ENCODE measurements around the gene RAD51B. TPM values are rescaled to one million over a fixed set of nuclear protein-coding genes. Genes with fewer than 3 reads are reported as not detected.
"Not testable (repeated sequence)": the region's sequence is repeated elsewhere in the genome, so short reads cannot be mapped to it uniquely, and the experiment has no call there.

The RAD51B gene
- total RNA-seq, 1 experiment from 2014 or later: 16.7 TPM

- Histone ChIP-seq H2AK5ac (ENCODE audit: insufficient read length, low read length) (no peak overlapping the region), H3K4me2 (ENCODE audit: insufficient read depth, insufficient read length, low read length) (no peak overlapping the region), H3K4me1 (ENCODE audit: insufficient read depth, low read length) (no peaks in the 10 kb centered on the region; the same call in 1 of the 2 replicates), H3K79me1 (ENCODE audit: insufficient read depth, low read depth, low read length, poor library complexity, severe bottlenecking) (no peaks in the 10 kb centered on the region), H3K18ac (ENCODE audit: insufficient read length, low read depth, low read length) (no peak overlapping the region), H2BK120ac (ENCODE audit: low read depth, low read length, poor library complexity, severe bottlenecking) (no peak overlapping the region), H4K20me1 (ENCODE audit: control insufficient read depth, insufficient read depth, insufficient read length) (no peaks in the 10 kb centered on the region), H2BK12ac (ENCODE audit: insufficient read length, low read depth, low read length) (no peak overlapping the region), H4K5ac (ENCODE audit: insufficient read length, low read depth, low read length) (no peak overlapping the region), H3K56ac (ENCODE audit: insufficient read length, low read depth, low read length) (no peak overlapping the region), H2BK20ac (ENCODE audit: low read depth, low read length, poor library complexity, severe bottlenecking) (no peak overlapping the region), H4K8ac (replicated peaks; ENCODE audit: insufficient read length, low read depth, low read length) (no peak overlapping the region), H3K27me3 (ENCODE audit: insufficient read depth, low read length) (no peaks in the 10 kb centered on the region), H2BK15ac (ENCODE audit: low read depth, low read length) (no peak overlapping the region), H2AFZ (ENCODE audit: low read length) (no peak overlapping the region), H3K9me3 (ENCODE audit: control insufficient read depth, low read depth, low read length) (no peaks in the 10 kb centered on the region), H3K4ac (ENCODE audit: low read depth, low read length) (no peak overlapping the region), H3K79me2 (ENCODE audit: insufficient read depth, low read length) (no peaks in the 10 kb centered on the region), H3K27ac (ENCODE audit: insufficient read length, low read depth, low read length) (no peak overlapping the region), H4K91ac (ENCODE audit: insufficient read length, low read depth, low read length) (no peak overlapping the region), H3K23ac (ENCODE audit: insufficient read length, low read depth, low read length) (no peak overlapping the region), H3K9ac (ENCODE audit: extremely low read depth, insufficient read length, low read length) (no peak overlapping the region), H2BK5ac (ENCODE audit: insufficient read length, low read length) (no peak overlapping the region), H3K14ac (ENCODE audit: insufficient read depth, low read length) (no peak overlapping the region), H3T11ph (ENCODE audit: low read length) (no peak overlapping the region), H3K23me2 (ENCODE audit: insufficient read length, low read depth, low read length, poor library complexity, severe bottlenecking) (no peaks in the 10 kb centered on the region)
- no peak for TF ChIP-seq CTCF (conservative IDR thresholded peaks at IDR 0.05)
- no peak for DNase-seq
- H3K4me1 Mint-ChIP-seq: peaks cover 18 to 20% of the 10 kb centered on the region in 2 experiments
- no peak overlapping the region for H3K4me3 Mint-ChIP-seq
- peaks cover 4% of the 10 kb centered on the region; the same call in 1 of the 2 replicates for H3K27me3 Mint-ChIP-seq (ENCODE audit: low read depth)
- peaks cover 14 to 18% of the 10 kb centered on the region in 2 experiments; a peak in 4 of 5 replicates for H3K9me3 Mint-ChIP-seq
- no peak overlapping the region for H3K27ac Mint-ChIP-seq
- peaks cover 8 to 14% (median 11%) of the 10 kb centered on the region in 3 experiments for H3K36me3 Mint-ChIP-seq (ENCODE audit: insufficient read depth in 1 of 3, low read depth in 3 of 3)
These were observed 607.9 kb downstream of the RAD51B start for GRCh38 chr14:68427550-68427890.

- not testable (repeated sequence) for H3T11ph ChIP-seq (ENCODE audit: low read length); H3K79me2 ChIP-seq (ENCODE audit: insufficient read depth, low read length); H3K27me3 Mint-ChIP-seq (ENCODE audit: low read depth); H3K27me3 ChIP-seq (ENCODE audit: insufficient read depth, low read length); H2AFZ ChIP-seq (ENCODE audit: low read length); H2BK5ac ChIP-seq (ENCODE audit: insufficient read length, low read length); H3K18ac ChIP-seq (ENCODE audit: insufficient read length, low read depth, low read length); H3K27ac ChIP-seq (ENCODE audit: insufficient read length, low read depth, low read length); H4K20me1 ChIP-seq (ENCODE audit: control insufficient read depth, insufficient read depth, insufficient read length); H3K27ac Mint-ChIP-seq; H2BK120ac ChIP-seq (ENCODE audit: low read depth, low read length, poor library complexity, severe bottlenecking); H3K56ac ChIP-seq (ENCODE audit: insufficient read length, low read depth, low read length); H2BK12ac ChIP-seq (ENCODE audit: insufficient read length, low read depth, low read length); H4K8ac ChIP-seq (replicated peaks; ENCODE audit: insufficient read length, low read depth, low read length); H3K9ac ChIP-seq (ENCODE audit: extremely low read depth, insufficient read length, low read length); H3K4me2 ChIP-seq (ENCODE audit: insufficient read depth, insufficient read length, low read length); H3K14ac ChIP-seq (ENCODE audit: insufficient read depth, low read length); H4K5ac ChIP-seq (ENCODE audit: insufficient read length, low read depth, low read length); H3K23me2 ChIP-seq (ENCODE audit: insufficient read length, low read depth, low read length, poor library complexity, severe bottlenecking); H3K4ac ChIP-seq (ENCODE audit: low read depth, low read length); H2BK20ac ChIP-seq (ENCODE audit: low read depth, low read length, poor library complexity, severe bottlenecking); H2BK15ac ChIP-seq (ENCODE audit: low read depth, low read length); H3K4me3 Mint-ChIP-seq; H3K9me3 ChIP-seq (ENCODE audit: control insufficient read depth, low read depth, low read length); H3K79me1 ChIP-seq (ENCODE audit: insufficient read depth, low read depth, low read length, poor library complexity, severe bottlenecking); H2AK5ac ChIP-seq (ENCODE audit: insufficient read length, low read length); H3K4me1 ChIP-seq (ENCODE audit: insufficient read depth, low read length); H3K23ac ChIP-seq (ENCODE audit: insufficient read length, low read depth, low read length); DNase-seq; H4K91ac ChIP-seq (ENCODE audit: insufficient read length, low read depth, low read length)
- Mint-ChIP-seq H3K9me3 (peaks cover 14 to 18% of the 10 kb centered on the region in 2 experiments; a peak in 4 of 5 replicates), H3K4me1 (peaks cover 13 to 15% of the 10 kb centered on the region in 2 experiments), H3K36me3 (ENCODE audit: insufficient read depth in 1 of 3, low read depth in 3 of 3) (peaks cover 8 to 14% (median 11%) of the 10 kb centered on the region in 3 experiments)
- no CpG with 5 or more reads among the region's 5 CpGs for WGBS (ENCODE audit: extremely low coverage, insufficient read length, low lambda C conversion rate)
These were observed 609.3 kb downstream of the RAD51B start for GRCh38 chr14:68428900-68429299.
